ENCODE data around the gene KLHL21. TPM values are rescaled to one million over a fixed set of nuclear protein-coding genes. Genes with fewer than 3 reads are reported as not detected.

Gene KLHL21
- total and polyA plus RNA-seq, 10 of the 15 experiments (the other 5 are each of a cell fraction or from before 2014, with no cell fraction given): 0.76 to 12.2 (median 5.2) TPM

DNA sequence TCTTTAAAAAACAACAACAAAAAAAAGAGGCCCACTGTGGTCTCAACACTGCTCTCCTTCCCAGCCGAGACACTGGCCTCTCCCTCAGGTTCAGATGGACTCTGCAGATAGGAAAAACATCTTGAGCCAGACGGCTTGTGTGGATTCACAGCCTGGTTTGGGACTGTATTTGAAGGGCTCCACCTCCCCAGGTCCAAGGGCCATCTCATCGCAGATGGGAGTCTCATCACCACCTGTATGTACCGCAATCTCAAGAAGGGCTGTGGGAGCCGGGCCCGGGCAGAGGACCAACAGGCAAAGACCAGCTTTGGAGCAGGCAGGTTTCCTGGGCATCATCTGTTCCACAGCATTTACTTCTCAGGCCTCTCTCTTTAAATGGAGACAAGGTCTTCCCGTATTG lies 12.6 kb downstream of the KLHL21 start (continued):
- TF ChIP-seq, protein P1, sequence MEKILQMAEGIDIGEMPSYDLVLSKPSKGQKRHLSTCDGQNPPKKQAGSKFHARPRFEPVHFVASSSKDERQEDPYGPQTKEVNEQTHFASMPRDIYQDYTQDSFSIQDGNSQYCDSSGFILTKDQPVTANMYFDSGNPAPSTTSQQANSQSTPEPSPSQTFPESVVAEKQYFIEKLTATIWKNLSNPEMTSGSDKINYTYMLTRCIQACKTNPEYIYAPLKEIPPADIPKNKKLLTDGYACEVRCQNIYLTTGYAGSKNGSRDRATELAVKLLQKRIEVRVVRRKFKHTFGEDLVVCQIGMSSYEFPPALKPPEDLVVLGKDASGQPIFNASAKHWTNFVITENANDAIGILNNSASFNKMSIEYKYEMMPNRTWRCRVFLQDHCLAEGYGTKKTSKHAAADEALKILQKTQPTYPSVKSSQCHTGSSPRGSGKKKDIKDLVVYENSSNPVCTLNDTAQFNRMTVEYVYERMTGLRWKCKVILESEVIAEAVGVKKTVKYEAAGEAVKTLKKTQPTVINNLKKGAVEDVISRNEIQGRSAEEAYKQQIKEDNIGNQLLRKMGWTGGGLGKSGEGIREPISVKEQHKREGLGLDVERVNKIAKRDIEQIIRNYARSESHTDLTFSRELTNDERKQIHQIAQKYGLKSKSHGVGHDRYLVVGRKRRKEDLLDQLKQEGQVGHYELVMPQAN (conservative IDR thresholded peaks at IDR 0.05): no peak
- TF ChIP-seq EED (IDR thresholded peaks at IDR 0.05; ENCODE audit: low read depth): no peak
- no peak for TF ChIP-seq CBX5 (IDR thresholded peaks at IDR 0.05; ENCODE audit: low read depth)
- no peak for TF ChIP-seq RBBP5 (conservative IDR thresholded peaks at IDR 0.05)

DNA sequence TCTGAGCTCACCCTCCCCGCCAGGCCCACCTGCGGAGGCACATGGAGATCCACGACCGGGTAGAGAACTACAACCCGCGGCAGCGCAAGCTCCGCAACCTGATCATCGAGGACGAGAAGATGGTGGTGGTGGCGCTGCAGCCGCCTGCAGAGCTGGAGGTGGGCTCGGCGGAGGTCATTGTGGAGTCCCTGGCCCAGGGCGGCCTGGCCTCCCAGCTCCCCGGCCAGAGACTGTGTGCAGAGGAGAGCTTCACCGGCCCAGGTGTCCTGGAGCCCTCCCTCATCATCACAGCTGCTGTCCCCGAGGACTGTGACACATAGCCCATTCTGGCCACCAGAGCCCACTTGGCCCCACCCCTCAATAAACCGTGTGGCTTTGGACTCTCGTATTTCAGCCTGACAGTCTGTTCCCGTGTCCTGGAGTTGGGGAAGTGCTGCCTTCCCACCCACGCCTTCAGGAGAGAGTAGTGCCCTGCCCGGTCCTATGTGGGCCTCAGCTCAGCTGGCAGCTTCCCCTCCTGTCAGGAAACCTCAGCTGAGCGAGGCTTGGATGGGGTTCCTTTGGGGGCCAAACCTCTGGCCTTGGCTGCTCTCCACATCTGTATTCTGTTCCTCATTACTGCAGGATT lies 13.7 kb downstream of the KLHL21 start:
- H3K27ac ChIP-seq (ENCODE audit: control insufficient read depth, insufficient read depth): no peak overlapping the region
- no peak overlapping the region for H3K4me3 ChIP-seq
- CTCF ChIA-PET: no interaction called here
- in situ Hi-C loops (cut with MboI) (no loop called here), intact Hi-C loops (cut with micrococcal nuclease; ENCODE audit: unreplicated experiment) (no loop called here)
- POLR2A ChIA-PET: no interaction called here
- no peak for ATAC-seq
- peaks cover 9 to 23% of the 10 kb centered on the region in 2 experiments; a peak in 3 of 4 replicates for H3K36me3 ChIP-seq (ENCODE audit: control insufficient read depth in 2 of 2, insufficient read depth in 2 of 2, low read length in 1 of 2)
- H3K4me2 ChIP-seq (ENCODE audit: control insufficient read depth, insufficient read depth): no peak overlapping the region
- SMC1A ChIA-PET (ENCODE audit: uncharacterized antibody, unreplicated experiment): interaction anchor here (1.2 kb wide), 1 partner anchor 9 kb away, joined by 3 read pairs; the partner anchor contains the start of gene ZBTB48
- H2AFZ ChIP-seq (ENCODE audit: control insufficient read depth, low read depth, low read length): no peak overlapping the region
- H3K9me3 ChIP-seq (replicated peaks; ENCODE audit: control insufficient read depth, insufficient read depth, low read length): no peaks in the 10 kb centered on the region
- no peaks in the 10 kb centered on the region for H4K20me1 ChIP-seq (ENCODE audit: control insufficient read depth, insufficient read depth)
- H3K4me1 ChIP-seq (ENCODE audit: control insufficient read depth, insufficient read depth, low read length): no peaks in the 10 kb centered on the region
- FAIRE-seq: no peak
- 85% methylated on average over 24 of the region's 24 CpGs for WGBS (ENCODE audit: insufficient coverage, insufficient replicate concordance, low lambda C conversion rate, missing lambda C conversion rate)
- DNase-seq (ENCODE audit: low read depth, low spot score): no peak
- no peaks in the 10 kb centered on the region for H3K27me3 ChIP-seq (replicated peaks in 1 of 2; ENCODE audit: control insufficient read depth in 2 of 2, insufficient read depth in 2 of 2, low read length in 1 of 2)
- no TSS peak for BruUV-seq (replicated peaks)
- no peaks in the 10 kb centered on the region for H3K79me2 ChIP-seq (ENCODE audit: control insufficient read depth, insufficient read depth, low read length)
- RAD21 ChIA-PET (ENCODE audit: unreplicated experiment): no interaction called here
- no peak overlapping the region for H3K9ac ChIP-seq (ENCODE audit: control insufficient read depth, insufficient read depth, low read length)
- TF ChIP-seq IKZF1 (conservative IDR thresholded peaks at IDR 0.05): no peak
- no peak for TF ChIP-seq YBX1 (IDR thresholded peaks at IDR 0.05)
- no peak for TF ChIP-seq POLR2AphosphoS2 (IDR thresholded peaks at IDR 0.05; ENCODE audit: low read depth, low read length)
- no peak for TF ChIP-seq MTA2 (IDR thresholded peaks at IDR 0.05; ENCODE audit: low read depth)
- no peak for TF ChIP-seq RCOR1 (conservative IDR thresholded peaks at IDR 0.05; ENCODE audit: low read depth, low read length)
- no peak for TF ChIP-seq NR2F1 (conservative IDR thresholded peaks at IDR 0.05)
- no peak for TF ChIP-seq CHD1 (IDR thresholded peaks at IDR 0.05; ENCODE audit: low read depth, low read length)
- TF ChIP-seq SREBF1 (IDR thresholded peaks at IDR 0.05; ENCODE audit: low read length): no peak
- no peak for TF ChIP-seq ZNF24 (IDR thresholded peaks at IDR 0.05)
- TF ChIP-seq MEF2B (IDR thresholded peaks at IDR 0.05; ENCODE audit: partially characterized antibody, poor library complexity, severe bottlenecking): no peak
- TF ChIP-seq, protein P2, sequence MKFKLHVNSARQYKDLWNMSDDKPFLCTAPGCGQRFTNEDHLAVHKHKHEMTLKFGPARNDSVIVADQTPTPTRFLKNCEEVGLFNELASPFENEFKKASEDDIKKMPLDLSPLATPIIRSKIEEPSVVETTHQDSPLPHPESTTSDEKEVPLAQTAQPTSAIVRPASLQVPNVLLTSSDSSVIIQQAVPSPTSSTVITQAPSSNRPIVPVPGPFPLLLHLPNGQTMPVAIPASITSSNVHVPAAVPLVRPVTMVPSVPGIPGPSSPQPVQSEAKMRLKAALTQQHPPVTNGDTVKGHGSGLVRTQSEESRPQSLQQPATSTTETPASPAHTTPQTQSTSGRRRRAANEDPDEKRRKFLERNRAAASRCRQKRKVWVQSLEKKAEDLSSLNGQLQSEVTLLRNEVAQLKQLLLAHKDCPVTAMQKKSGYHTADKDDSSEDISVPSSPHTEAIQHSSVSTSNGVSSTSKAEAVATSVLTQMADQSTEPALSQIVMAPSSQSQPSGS (IDR thresholded peaks at IDR 0.05; ENCODE audit: low read length): no peak
- TF ChIP-seq NFYA (IDR thresholded peaks at IDR 0.05; ENCODE audit: borderline replicate concordance, low read depth, low read length): no peak
- no peak for TF ChIP-seq NR2C1 (IDR thresholded peaks at IDR 0.05)
- no peak for TF ChIP-seq RAD51 (IDR thresholded peaks at IDR 0.05)
- TF ChIP-seq, protein P3, sequence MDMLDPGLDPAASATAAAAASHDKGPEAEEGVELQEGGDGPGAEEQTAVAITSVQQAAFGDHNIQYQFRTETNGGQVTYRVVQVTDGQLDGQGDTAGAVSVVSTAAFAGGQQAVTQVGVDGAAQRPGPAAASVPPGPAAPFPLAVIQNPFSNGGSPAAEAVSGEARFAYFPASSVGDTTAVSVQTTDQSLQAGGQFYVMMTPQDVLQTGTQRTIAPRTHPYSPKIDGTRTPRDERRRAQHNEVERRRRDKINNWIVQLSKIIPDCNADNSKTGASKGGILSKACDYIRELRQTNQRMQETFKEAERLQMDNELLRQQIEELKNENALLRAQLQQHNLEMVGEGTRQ (IDR thresholded peaks at IDR 0.05; ENCODE audit: borderline replicate concordance, low read depth, low read length): no peak
- no peak for TF ChIP-seq ZNF274 (IDR thresholded peaks at IDR 0.05; ENCODE audit: insufficient read depth, insufficient read length)
- TF ChIP-seq HDAC6 (IDR thresholded peaks at IDR 0.05; ENCODE audit: unreplicated experiment): no peak
- TF ChIP-seq RB1 (IDR thresholded peaks at IDR 0.05; ENCODE audit: borderline replicate concordance): no peak

Data from GM12878 (cell line).